K562 (cell line): Measurements from ENCODE around the gene ALKBH7. TPM values are rescaled to one million over a fixed set of nuclear protein-coding genes. Genes with fewer than 3 reads are reported as not detected.

Experiments used
- ATAC-seq: fragments of 200-7000 bp; cut with Tn5 transposase; 3 replicates; pipeline ENCODE4 v1.9.1; 2020; ENCODE audit warnings: moderate library complexity
- BruUV-seq: library from RNA; stranded (reverse); fragments of 400-500 nt; replicated peaks from 2 replicates; lab custom pipeline; 2021; lab: Mats Ljungman, UMichigan
- CTCF ChIA-PET: fragments of 300-600 bp; formaldehyde crosslinking; extraction: SDS; loops from one replicate; lab custom pipeline; 2021; ENCODE audit warnings: low intra/inter-chr PET ratio; lab: Yijun Ruan, JAX
- POLR2A ChIA-PET: fragments of 300-600, 350-650 bp; sonication (Branson Sonifier 250); formaldehyde crosslinking; extraction: SDS; loops from one replicate; lab custom pipeline; 2021; ENCODE audit warnings: antibody characterized with exemption, inconsistent platforms; lab: Yijun Ruan, JAX
- DNase-seq, 4 experiments: peaks; one replicate each; pipeline versions ENCODE4 v3.0.0 to v3.0.0-alpha.2; 2011 to 2018; ENCODE audit warnings: low spot score in 3 of 4, mixed read lengths in 3 of 4; ENCODE audit errors: extremely low read depth in 1 of 4
- FAIRE-seq: peaks from 2 replicates; lab custom pipeline; 2011; peaks lifted over from hg19 to GRCh38; lab: Jason Lieb, UNC
- H2AFZ ChIP-seq: 2 replicates; pipeline ENCODE4 v1.6.0; 2011; ENCODE audit warnings: low read depth, low read length, control low read depth, inconsistent platforms
- H3K27ac ChIP-seq: fragments of 200-600 bp; 3 replicates; pipeline ENCODE4 v1.8.0; 2011; ENCODE audit warnings: low read depth, mild to moderate bottlenecking, control low read depth, inconsistent platforms, low read length, moderate library complexity, mixed read lengths; ENCODE audit errors: extremely low read depth
- H3K27me3 ChIP-seq, 2 experiments: fragments of 300-600 bp in 1 of 2; 2 replicates in 1 of 2; 3 replicates in 1 of 2; pipeline versions ENCODE4 v1.6.0 to v1.8.0; 2011; ENCODE audit warnings: inconsistent platforms in 2 of 2, low read length in 2 of 2, mild to moderate bottlenecking in 1 of 2, mixed read lengths in 1 of 2, moderate library complexity in 1 of 2; ENCODE audit not compliant: control insufficient read depth in 2 of 2, insufficient read depth in 2 of 2
- H3K36me3 ChIP-seq: fragments of 300-600 bp; 3 replicates; pipeline ENCODE4 v1.8.0; 2011; ENCODE audit warnings: mild to moderate bottlenecking, low read length, inconsistent platforms; ENCODE audit not compliant: control insufficient read depth, insufficient read depth
- H3K4me1 ChIP-seq, 2 experiments: fragments of 200-600 bp in 1 of 2; replicated peaks in 1 of 2; 2 replicates in 1 of 2; 3 replicates in 1 of 2; pipeline versions ENCODE4 v1.5.1 to v1.8.0; 2011; ENCODE audit warnings: inconsistent platforms in 2 of 2, low read length in 2 of 2, mild to moderate bottlenecking in 1 of 2, mixed read lengths in 1 of 2, moderate library complexity in 1 of 2; ENCODE audit not compliant: control insufficient read depth in 2 of 2, insufficient read depth in 2 of 2
- H3K4me2 ChIP-seq: 2 replicates; pipeline ENCODE4 v1.6.1; 2011; ENCODE audit warnings: low read length, control low read depth, inconsistent platforms, mixed read lengths; ENCODE audit not compliant: insufficient read depth
- H3K4me3 ChIP-seq: fragments of 200-600 bp; sonication (generic), shearing (Covaris generic); 2 replicates; pipeline ENCODE4 v1.5.1; 2016; ENCODE audit warnings: control low read depth, inconsistent platforms
- H3K79me2 ChIP-seq: fragments of 200-600 bp; 3 replicates; pipeline ENCODE4 v1.8.0; 2011; ENCODE audit warnings: low read length, inconsistent platforms; ENCODE audit not compliant: control insufficient read depth, insufficient read depth
- H3K9ac ChIP-seq, 2 experiments: 2 replicates each; pipeline versions ENCODE4 v1.6.0 to v1.6.1; 2011; ENCODE audit warnings: low read depth in 2 of 2, low read length in 2 of 2, control low read depth in 1 of 2, inconsistent platforms in 1 of 2, mild to moderate bottlenecking in 1 of 2, mixed read lengths in 1 of 2; ENCODE audit not compliant: insufficient read depth in 1 of 2
- H3K9me1 ChIP-seq: one replicate; pipeline ENCODE4 v1.6.0; 2011; ENCODE audit warnings: inconsistent platforms, mild to moderate bottlenecking, low read length, moderate library complexity; ENCODE audit not compliant: control insufficient read depth, insufficient read depth
- H3K9me3 ChIP-seq: replicated peaks from 2 replicates; pipeline ENCODE4 v1.5.1; 2011; ENCODE audit warnings: low read depth, low read length, inconsistent platforms; ENCODE audit not compliant: control insufficient read depth, insufficient read depth
- H4K20me1 ChIP-seq: replicated peaks from 2 replicates; pipeline ENCODE4 v1.6.1; 2011; ENCODE audit warnings: low read length, inconsistent platforms, mixed read lengths; ENCODE audit not compliant: control insufficient read depth, insufficient read depth
- NFIC ChIP-seq: fragments of 450-650 bp; IDR thresholded peaks from 2 replicates; pipeline ENCODE4 v1.6.1; 2017; ENCODE audit warnings: mild to moderate bottlenecking, inconsistent platforms
- POLR2G ChIP-seq: fragments of 200-400 bp; formaldehyde crosslinking; IDR thresholded peaks from 2 replicates; pipeline ENCODE4 v1.6.1; 2017; ENCODE audit warnings: low read depth, mild to moderate bottlenecking, antibody characterized with exemption, low read length, moderate library complexity
- RBFOX2 ChIP-seq: fragments of 200-400 bp; formaldehyde crosslinking; IDR thresholded peaks from 2 replicates; pipeline ENCODE4 v1.6.1; 2017; ENCODE audit warnings: low read depth, mild to moderate bottlenecking, low read length, moderate library complexity
- SLC30A9 ChIP-seq: fragments of 250-450 bp; sonication (Bioruptor Pico); IDR thresholded peaks from 2 replicates; pipeline ENCODE4 v1.8.0; 2022; ENCODE audit warnings: mild to moderate bottlenecking, moderate library complexity
- ZNF165 ChIP-seq: fragments of 250-450 bp; sonication (Bioruptor Pico); IDR thresholded peaks from 2 replicates; pipeline ENCODE4 v1.4.0; 2020; ENCODE audit warnings: borderline replicate concordance
- WGBS: fragments of 100-300 bp; shearing (Covaris generic); methylation state at CpG from one replicate; pipeline ENCODE4 v1.1.6; 2016; ENCODE audit warnings: low coverage, mixed read lengths; ENCODE audit not compliant: insufficient coverage; ENCODE audit errors: missing lambda C conversion rate; 5-methylcytosine and 5-hydroxymethylcytosine counted together
- in situ Hi-C: fragments of 300-500 bp; cut with MboI; formaldehyde crosslinking; loops from 4 replicates; pipeline ENCODE4 v1.15.0; 2018; ENCODE audit warnings: inconsistent platforms, mixed read lengths
- intact Hi-C: fragments of 100-400 bp; cut with micrococcal nuclease; formaldehyde crosslinking; loops from 2 replicates; pipeline ENCODE4 v1.14.2; 2022
- polyA plus RNA-seq, 8 experiments: library from polyadenylated mRNA; depleted of rRNA in 4 of 8; stranded (reverse) in 5 of 8; unstranded in 3 of 8; fragments of >200 nt; fragmentation: Nextera tagmentation in 2 of 8; fragmentation: Illumina TruSeq in 1 of 8; extraction: Ambion mirVana in 2 of 8; extraction: Trizol in 1 of 8; gene quantifications; 2 replicates each; pipeline versions ENCODE4 v1.2.1 to v1.2.3, GENCODE V29; 2011 to 2014; ENCODE audit warnings: inconsistent platforms in 1 of 8, missing spikeins in 1 of 8
- total RNA-seq, 7 experiments: library from RNA; depleted of rRNA in 6 of 7; stranded (reverse); fragments of >200 nt in 6 of 7; fragmentation: Illumina TruSeq in 2 of 7; extraction: Trizol in 2 of 7; gene quantifications; 2 replicates each; pipeline versions ENCODE4 v1.2.1 to v1.2.3, GENCODE V29; 2011 to 2021; ENCODE audit warnings: low replicate concordance in 1 of 7
- TF ChIP-seq, protein P1 (sequence below): sonication (generic); formaldehyde crosslinking; IDR thresholded peaks from 2 replicates; pipeline ENCODE4 v1.8.1; 2023; ENCODE audit warnings: mild to moderate bottlenecking, missing genetic modification reagents

ALKBH7 gene
- total and polyA plus RNA-seq, 9 of the 15 experiments (the other 6 are each of a cell fraction or from before 2014, with no cell fraction given) = 0.69 to 94.8 (median 17.6) TPM

DNA sequence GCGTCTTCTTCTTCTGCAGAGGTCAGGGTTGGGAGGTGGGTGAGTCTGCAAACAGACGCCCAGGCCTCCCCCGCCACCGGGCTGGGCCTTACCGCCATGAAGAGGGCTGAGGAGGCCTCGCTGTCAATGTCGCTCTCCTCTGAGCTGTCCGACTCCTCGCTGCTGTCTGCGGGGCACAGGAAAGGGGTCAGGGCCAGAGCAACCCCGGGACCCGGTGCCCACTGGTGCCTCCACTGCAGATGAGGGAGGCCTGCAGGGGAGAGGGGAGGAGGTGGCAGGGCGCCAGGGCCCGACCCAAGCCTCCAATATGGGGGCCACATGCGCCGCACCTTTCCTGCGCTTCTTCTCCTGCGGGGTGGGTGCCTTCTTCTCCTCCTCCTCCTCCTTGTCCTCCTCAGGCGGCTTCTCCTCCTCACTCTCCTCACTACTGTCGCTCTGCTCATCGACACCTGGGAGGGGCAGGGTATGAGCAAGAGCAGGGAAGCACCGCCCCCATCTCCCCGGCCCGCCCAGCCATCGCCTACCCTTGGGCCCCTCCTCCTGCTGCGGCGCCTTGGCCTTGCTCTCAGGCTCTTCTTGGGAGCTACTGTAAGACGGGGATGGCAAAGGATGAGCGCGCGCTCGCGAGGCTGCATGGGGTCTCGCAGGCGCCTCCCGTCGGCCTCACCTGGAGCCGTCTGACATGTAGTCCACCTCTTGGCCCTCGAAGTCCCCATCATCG lies 8.6 kb downstream of the ALKBH7 start:
- FAIRE-seq (no peak), DNase-seq (peak in 2 of 4 experiments; percentile 35 to 43), ATAC-seq (peak; percentile 57)
- Histone ChIP-seq H3K9me1 (no peaks in the 10 kb centered on the region), H3K27ac (no peak overlapping the region), H3K4me1 (peaks cover 0 to 16% of the 10 kb centered on the region in 2 experiments; a peak in 1 of 5 replicates), H3K9ac (no peak overlapping the region), H2AFZ (no peak overlapping the region), H3K9me3 (no peaks in the 10 kb centered on the region), H4K20me1 (no peaks in the 10 kb centered on the region), H3K79me2 (no peaks in the 10 kb centered on the region), H3K27me3 (no peaks in the 10 kb centered on the region), H3K4me2 (no peak overlapping the region), H3K36me3 (peaks cover 75% of the 10 kb centered on the region; the same call in 2 of the 3 replicates), H3K4me3 (no peak overlapping the region)
- BruUV-seq = TSS peak; percentile 86
- in situ Hi-C loops = no loop called here
- CTCF ChIA-PET = no interaction called here
- POLR2A ChIA-PET = no interaction called here
- TF ChIP-seq POLR2G = peak; percentile 19
- no peak for TF ChIP-seq SLC30A9 (CRISPR knock-in tag)
- TF ChIP-seq ZNF165 (CRISPR knock-in tag) = no peak
- TF ChIP-seq, protein P1, sequence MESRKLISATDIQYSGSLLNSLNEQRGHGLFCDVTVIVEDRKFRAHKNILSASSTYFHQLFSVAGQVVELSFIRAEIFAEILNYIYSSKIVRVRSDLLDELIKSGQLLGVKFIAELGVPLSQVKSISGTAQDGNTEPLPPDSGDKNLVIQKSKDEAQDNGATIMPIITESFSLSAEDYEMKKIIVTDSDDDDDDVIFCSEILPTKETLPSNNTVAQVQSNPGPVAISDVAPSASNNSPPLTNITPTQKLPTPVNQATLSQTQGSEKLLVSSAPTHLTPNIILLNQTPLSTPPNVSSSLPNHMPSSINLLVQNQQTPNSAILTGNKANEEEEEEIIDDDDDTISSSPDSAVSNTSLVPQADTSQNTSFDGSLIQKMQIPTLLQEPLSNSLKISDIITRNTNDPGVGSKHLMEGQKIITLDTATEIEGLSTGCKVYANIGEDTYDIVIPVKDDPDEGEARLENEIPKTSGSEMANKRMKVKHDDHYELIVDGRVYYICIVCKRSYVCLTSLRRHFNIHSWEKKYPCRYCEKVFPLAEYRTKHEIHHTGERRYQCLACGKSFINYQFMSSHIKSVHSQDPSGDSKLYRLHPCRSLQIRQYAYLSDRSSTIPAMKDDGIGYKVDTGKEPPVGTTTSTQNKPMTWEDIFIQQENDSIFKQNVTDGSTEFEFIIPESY (CRISPR knock-in tag) = peak; percentile 47; the same call in 1 of the 2 replicates
- TF ChIP-seq RBFOX2 = peak; percentile 59; the same call in 1 of the 2 replicates
- TF ChIP-seq NFIC = peak; percentile 19; the same call in 1 of the 2 replicates
- intact Hi-C loops = no loop called here
- 89% methylated on average over 19 of the region's 40 CpGs for WGBS
